Measurements from ENCODE around the gene WDR17.

DNA sequence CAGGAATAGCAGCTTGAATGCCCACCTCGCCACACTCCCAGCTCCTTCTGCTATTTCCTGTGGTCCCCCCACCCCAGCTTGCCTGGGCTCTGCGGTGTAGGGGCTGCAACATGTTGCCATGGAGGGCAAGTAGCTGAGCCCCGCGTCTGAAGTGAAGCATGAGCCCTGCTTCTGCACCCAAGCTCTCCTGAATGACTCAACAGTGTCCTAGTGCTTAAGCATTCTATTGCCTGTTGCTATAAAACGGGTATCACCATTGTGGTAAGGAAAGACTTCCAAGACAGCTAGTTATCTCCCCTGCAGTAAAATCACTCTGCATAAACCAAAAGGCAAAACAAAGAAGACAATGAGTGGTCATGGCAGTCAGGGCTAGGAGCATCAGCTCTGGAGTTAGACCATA, 161.1 kb downstream of the WDR17 start:
- TF ChIP-seq, protein P1, sequence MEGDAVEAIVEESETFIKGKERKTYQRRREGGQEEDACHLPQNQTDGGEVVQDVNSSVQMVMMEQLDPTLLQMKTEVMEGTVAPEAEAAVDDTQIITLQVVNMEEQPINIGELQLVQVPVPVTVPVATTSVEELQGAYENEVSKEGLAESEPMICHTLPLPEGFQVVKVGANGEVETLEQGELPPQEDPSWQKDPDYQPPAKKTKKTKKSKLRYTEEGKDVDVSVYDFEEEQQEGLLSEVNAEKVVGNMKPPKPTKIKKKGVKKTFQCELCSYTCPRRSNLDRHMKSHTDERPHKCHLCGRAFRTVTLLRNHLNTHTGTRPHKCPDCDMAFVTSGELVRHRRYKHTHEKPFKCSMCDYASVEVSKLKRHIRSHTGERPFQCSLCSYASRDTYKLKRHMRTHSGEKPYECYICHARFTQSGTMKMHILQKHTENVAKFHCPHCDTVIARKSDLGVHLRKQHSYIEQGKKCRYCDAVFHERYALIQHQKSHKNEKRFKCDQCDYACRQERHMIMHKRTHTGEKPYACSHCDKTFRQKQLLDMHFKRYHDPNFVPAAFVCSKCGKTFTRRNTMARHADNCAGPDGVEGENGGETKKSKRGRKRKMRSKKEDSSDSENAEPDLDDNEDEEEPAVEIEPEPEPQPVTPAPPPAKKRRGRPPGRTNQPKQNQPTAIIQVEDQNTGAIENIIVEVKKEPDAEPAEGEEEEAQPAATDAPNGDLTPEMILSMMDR (IDR thresholded peaks at IDR 0.05) = no peak
- no peak for TF ChIP-seq POLR2A (IDR thresholded peaks at IDR 0.05)

Data from Peyer's patch (tissue), 4 donors.